ENCODE results near the gene TEX19.
A peak's percentile ranks its signal among the peaks of the same experiment; 100 is the strongest.

TEX19 gene

DNA sequence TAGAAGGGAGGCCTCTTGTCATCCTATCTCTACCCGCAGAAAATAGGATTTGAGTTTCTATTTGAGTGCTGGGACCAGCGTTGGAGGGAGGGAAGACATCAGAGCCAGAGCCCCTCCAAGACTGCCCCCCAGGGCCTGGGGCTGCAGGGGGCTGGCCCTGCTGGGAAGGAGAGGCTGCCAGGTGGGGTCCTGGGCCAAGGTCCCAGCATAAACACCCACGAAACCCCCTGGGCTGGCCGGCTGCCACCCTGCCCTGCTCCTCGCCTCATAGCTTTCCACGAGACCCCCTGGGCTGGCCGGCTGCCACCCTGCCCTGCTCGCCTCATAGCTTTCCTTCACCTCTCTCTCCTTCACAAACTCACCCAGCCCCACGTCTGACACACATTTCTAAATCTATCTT is 10.6 kb upstream of the TEX19 start:
- no peak overlapping the region for H3K4me3 ChIP-seq (ENCODE audit: low read depth, low read length)
- DNase-seq (ENCODE audit: low read depth): no peak

GRCh38 chr17:82348866-82349265 is 10.2 kb upstream of the TEX19 start:
- no peak for DNase-seq (ENCODE audit: low read depth)
- no peak overlapping the region for H3K4me3 ChIP-seq (ENCODE audit: low read depth, low read length)
- TF ChIP-seq, protein P1, sequence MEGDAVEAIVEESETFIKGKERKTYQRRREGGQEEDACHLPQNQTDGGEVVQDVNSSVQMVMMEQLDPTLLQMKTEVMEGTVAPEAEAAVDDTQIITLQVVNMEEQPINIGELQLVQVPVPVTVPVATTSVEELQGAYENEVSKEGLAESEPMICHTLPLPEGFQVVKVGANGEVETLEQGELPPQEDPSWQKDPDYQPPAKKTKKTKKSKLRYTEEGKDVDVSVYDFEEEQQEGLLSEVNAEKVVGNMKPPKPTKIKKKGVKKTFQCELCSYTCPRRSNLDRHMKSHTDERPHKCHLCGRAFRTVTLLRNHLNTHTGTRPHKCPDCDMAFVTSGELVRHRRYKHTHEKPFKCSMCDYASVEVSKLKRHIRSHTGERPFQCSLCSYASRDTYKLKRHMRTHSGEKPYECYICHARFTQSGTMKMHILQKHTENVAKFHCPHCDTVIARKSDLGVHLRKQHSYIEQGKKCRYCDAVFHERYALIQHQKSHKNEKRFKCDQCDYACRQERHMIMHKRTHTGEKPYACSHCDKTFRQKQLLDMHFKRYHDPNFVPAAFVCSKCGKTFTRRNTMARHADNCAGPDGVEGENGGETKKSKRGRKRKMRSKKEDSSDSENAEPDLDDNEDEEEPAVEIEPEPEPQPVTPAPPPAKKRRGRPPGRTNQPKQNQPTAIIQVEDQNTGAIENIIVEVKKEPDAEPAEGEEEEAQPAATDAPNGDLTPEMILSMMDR (IDR thresholded peaks at IDR 0.05; ENCODE audit: insufficient read depth, low read depth, low read length, missing control alignments): no peak

More for the DNA sequence above, 10.6 kb upstream of the TEX19 start:
- TF ChIP-seq, protein P1 (IDR thresholded peaks at IDR 0.05; ENCODE audit: insufficient read depth, low read depth, low read length, missing control alignments): no peak

DNA sequence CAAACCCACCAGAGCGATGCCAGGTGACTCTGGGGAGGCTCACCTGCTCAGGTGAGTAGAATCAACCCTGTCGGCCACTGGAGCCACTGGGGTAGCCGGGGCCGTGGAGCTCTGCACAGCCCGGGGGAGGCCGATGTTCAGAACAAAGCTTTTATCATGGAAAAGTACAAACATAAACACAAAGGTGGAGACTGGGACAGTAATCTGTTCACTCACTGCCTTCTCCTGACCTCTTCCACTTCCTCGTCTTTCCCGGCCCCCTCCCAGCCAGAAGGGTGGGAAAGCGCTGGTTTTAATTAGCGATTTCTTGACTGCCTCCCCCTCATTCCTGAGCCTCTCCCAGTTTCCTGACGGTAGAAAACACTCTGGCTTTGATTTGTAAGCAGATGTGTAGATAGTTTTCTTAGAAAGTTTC is 9.8 kb upstream of the TEX19 start:
- DNase-seq (ENCODE audit: low read depth): no peak
- no peak overlapping the region for H3K4me3 ChIP-seq (ENCODE audit: low read depth, low read length)
- TF ChIP-seq, protein P1 (IDR thresholded peaks at IDR 0.05; ENCODE audit: insufficient read depth, low read depth, low read length, missing control alignments): no peak

GRCh38 chr17:82350182-82351030 is 8.6 kb upstream of the TEX19 start:
- TF ChIP-seq, protein P1 (IDR thresholded peaks at IDR 0.05; ENCODE audit: insufficient read depth, low read depth, low read length, missing control alignments): peak; percentile 40
- H3K4me3 ChIP-seq (ENCODE audit: low read depth, low read length): no peak overlapping the region
- DNase-seq (ENCODE audit: low read depth): peak; percentile 79

DNA sequence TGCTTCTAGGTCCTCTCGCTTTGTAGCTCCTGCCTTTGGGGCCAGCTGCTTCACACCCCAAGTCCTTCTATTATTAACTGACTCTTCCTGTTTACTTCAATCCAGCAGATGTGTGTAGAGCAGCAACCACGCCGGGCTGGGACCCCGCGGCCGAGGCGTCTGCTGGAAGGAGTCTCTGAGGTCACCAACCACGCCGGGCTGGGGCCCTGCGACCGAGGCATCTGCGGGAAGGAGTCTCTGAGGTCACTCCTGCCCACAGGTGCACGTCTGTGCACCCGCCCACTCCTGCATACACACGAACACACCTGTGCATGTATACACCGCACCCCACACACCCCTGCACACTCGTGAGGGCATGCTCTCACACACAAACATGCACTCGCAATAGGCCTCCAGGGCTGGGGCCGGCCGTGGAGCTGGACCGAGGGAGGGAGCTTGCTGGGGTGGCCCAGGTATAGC is 7.8 kb upstream of the TEX19 start:
- no peak overlapping the region for H3K4me3 ChIP-seq (ENCODE audit: low read depth, low read length)
- TF ChIP-seq, protein P1 (IDR thresholded peaks at IDR 0.05; ENCODE audit: insufficient read depth, low read depth, low read length, missing control alignments): no peak
- peak; percentile 71 for DNase-seq (ENCODE audit: low read depth)

DNA sequence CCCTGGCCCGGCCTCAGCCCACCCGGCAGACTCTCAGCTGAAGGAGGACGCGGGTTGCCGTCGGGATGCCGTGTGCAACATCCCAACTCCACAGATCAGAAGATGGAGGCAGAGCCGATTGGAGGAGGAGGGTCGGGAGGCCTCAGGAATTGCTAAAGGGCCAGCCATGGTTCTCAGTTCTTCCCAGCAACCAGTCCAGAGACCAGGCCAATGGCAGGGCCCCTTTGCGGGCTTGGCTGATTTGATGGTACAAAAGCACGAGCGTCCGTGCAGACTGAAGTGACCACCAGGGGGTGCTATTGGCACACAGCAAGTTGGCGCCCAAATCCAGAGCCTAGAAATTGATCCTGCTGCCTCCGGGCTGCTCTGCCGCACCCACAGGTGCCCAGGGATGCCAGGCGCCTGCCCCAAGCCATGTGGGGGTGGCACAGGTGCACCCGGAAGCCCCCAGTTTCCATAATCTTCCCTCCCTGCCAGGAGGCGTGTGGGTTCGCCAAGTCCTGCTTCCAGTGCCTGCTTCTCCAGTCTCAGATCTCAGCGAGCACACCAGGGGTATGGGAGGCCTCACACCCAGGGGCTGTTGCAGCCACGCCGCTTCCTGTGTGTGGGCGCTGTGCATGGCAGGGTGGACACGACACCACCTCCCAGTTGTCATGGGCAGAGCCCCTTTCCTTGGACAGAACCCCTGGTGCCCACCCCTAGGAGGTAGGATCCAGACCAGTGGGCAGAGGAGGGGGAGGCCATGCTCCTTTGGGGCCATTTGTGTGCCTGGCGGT is 7.1 kb upstream of the TEX19 start:
- no peak overlapping the region for H3K4me3 ChIP-seq (ENCODE audit: low read depth, low read length)
- TF ChIP-seq, protein P1 (IDR thresholded peaks at IDR 0.05; ENCODE audit: insufficient read depth, low read depth, low read length, missing control alignments): peak; percentile 93
- DNase-seq (ENCODE audit: low read depth): peak; percentile 94
